Stimulated activated CD4-positive, alpha-beta T cell treated with anti-CD3 and anti-CD28 coated beads, Interleukin-1b, Interleukin-23, amount 100 ng/mL, for 24 hours (primary cell): ENCODE results near the gene RSU1.

Experiments
- DNase-seq, 4 experiments: peaks; one replicate each; pipeline ENCODE4 v3.0.0-alpha.2; 2020; ENCODE audit warnings: low read depth in 4 of 4, low spot score in 1 of 4

The RSU1 gene

DNA sequence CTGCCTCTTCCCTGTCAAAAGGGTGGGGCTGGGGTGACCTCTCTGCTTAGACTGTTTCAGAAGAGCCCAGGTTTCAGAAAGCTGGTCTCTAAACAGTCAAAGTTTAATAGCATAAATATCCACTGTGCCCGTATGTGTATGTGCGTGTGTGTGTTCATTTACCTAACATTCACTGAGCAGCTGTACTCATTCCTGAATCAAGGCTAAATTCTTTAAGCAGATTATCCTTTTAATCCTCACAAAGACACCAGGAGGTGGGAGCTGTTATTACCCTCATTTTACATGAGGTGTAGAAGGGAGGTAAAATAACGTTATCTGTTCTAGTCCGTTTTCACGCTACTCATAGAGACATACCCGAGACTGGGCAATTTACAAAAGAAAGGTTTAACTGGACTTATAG lies 72.2 kb downstream of the RSU1 start:
- DNase-seq = no peak

DNA sequence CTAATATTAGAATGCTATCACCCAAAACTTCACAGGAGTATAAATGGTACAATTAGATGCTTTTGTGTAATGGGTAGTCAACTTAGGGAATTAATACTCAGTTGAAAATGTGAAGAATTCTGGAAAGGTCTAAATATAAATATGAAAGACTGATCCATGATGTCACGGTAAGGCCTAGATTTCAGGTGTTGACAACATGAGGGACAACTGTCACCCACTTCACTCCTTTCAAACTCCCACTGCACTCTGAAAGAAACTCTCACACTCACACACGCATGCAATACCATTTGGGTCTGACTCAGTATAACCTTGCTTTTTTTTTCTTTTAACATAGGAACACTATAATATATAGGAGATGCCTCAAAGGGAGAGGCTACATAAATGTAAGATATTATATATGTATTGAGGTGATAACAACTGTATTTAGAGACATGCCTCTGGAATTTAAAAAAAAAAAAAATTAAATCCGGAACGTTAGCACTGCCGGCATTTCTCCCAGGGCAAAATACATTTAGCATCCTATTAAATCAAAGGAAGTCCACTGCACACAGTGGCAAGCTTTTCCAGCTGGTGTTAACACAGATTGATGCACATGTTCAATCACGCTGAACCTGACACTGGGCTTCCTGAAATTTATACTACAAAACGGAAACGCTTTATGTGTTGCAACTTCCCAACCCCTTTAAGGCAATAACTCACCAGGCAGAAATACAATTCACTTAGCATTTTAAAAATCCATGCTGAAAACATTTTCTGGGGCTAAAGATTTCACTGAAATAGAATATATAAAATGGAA lies 74.9 kb downstream of the RSU1 start:
- DNase-seq = no peak

DNA sequence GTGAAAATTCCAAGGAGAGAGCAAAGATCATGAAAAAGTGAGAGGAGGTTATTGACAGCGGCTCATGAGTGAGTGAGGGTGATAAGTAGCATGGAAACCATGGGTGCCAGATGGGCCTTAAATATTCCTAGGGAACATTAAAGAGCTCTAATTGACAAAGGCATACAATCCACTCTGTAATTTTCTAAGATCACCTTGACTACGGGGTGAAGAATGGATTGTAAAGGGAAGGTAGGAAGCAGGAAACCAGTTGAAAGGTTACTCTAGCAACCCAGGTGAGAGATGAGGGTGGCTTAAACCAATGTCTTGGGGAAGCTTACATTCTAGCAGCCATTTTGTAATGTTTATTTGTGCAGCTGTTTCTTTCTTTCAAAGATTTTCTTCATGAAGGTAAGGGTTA lies 75.7 kb downstream of the RSU1 start:
- DNase-seq = no peak

DNA sequence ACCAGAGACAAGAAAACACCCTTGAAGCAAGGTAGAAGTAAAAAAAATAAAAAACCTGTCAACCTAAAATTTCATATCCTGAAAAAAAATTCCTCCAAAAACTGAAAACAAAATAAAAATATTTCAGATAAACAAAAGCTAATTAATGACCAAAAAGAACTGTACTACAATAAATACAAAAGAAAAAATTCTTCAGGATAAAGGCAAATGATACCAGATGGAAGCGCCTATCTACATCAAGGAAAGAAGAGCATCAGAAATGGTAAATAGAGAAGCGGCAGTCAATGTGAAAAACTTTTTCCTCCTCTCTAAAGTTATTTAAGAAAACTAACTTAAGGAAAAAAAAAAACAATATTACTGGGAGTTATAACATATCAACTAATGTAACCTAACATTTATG lies 79.8 kb downstream of the RSU1 start:
- no peak for DNase-seq

DNA sequence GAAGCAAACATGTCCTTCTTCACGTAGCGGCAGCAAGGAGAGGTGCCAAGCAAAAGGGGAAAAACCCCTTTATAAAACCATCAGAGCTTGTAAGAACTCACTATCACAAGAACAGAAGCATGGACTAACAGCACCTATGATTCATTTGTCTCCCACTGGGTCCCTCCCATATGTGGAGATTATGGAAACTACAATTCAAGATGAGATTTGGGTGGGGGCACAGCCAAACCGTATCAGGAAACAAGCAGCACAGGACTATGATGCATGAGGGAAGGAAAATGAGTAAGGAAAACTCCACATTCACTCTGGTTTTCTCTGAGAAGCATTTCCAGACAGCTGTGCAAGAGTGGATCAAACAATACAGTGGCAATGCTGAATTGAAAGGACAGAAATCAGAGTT lies 81.6 kb downstream of the RSU1 start:
- DNase-seq = no peak

DNA sequence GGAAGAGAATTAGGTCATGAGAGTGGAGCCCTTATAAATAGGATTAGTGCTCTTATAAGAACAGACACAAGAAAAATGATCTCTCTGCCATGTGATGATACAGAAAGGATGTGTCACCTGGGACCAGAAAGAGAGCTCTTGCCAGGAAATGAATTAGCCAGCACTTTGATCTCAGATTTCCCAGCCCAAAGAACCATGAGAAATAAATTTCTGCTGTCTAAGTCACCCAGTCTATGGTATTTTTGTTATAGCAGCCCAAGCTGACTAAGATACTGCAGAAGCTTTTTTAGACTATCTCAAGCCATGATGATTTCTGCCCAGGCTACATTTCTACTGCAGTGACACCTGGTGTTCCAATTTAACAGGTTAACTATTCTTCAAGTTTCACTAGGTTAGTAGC lies 84.8 kb downstream of the RSU1 start:
- no peak for DNase-seq

DNA sequence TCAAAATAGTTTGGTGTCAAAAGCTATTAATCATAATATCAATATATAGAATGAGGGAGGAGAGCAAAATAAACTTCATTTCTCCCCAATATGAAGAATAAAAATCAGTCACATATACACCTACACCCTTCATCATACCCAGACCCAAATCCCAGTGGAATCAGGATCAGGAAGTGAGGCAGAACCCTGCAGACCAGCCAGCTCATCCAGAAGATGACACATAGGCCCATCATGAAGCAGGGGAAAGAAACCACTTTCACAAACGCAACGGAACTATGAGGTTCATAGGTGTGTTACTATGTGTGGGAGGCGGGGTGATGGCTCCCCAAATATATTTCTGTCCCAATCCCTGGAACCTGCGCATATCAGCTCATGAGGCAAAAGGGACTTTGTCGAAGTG lies 89.0 kb downstream of the RSU1 start:
- no peak for DNase-seq

DNA sequence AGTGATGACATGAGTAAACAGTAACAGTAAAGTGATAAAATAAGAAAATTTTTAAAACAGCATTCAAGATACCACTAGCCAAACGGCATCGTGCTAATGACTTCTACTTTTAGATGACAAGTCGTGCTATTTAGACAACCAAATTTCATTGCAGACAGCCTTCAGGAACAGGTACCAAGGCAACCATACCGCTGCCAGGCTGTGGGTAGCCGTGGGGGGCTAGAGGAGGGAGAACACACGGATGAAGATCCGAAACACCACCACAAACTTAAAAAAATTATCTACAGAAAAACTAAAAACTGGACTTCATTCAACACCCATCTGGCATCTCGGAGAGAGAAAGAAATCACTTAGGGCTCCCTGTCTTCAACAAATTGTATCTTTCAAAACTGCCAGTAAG lies 89.6 kb downstream of the RSU1 start:
- no peak for DNase-seq

DNA sequence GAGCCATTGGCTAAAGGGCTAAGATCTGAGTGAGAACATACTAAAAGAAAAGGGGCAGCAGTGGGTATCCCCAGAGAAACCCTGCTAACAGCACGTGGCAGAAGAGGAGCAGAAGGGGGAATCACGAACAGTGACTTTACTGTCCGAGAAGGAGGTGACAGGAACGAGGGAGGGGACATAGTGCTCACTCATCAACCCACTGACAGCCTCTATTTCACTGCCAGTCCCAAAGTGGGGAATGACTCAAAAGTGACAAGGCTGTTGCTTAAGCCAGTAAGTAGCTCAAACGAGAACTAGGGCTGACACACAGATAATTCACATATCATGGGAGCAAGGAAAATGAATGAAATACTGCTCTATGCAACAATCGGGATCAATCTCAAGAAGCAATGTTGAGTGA lies 92.7 kb downstream of the RSU1 start:
- DNase-seq = no peak

DNA sequence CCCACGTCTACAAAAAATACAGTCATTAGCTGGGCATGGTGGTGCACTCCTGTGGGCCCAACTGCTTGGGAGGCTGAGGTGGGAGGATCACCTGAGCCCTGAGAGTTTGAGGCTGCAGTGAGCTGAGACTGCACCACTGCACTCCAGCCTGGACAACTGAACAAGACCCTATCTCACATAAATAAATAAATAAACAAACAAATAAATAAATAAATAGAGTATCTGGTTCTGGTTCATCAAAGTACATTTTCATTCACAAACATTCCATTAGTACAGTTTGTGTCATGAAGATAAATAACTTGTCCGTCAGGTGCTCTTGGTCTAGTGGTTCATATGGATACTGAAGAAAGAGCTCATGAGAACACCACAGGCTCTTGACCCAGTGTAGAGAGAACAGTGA lies 96.4 kb downstream of the RSU1 start:
- no peak for DNase-seq

DNA sequence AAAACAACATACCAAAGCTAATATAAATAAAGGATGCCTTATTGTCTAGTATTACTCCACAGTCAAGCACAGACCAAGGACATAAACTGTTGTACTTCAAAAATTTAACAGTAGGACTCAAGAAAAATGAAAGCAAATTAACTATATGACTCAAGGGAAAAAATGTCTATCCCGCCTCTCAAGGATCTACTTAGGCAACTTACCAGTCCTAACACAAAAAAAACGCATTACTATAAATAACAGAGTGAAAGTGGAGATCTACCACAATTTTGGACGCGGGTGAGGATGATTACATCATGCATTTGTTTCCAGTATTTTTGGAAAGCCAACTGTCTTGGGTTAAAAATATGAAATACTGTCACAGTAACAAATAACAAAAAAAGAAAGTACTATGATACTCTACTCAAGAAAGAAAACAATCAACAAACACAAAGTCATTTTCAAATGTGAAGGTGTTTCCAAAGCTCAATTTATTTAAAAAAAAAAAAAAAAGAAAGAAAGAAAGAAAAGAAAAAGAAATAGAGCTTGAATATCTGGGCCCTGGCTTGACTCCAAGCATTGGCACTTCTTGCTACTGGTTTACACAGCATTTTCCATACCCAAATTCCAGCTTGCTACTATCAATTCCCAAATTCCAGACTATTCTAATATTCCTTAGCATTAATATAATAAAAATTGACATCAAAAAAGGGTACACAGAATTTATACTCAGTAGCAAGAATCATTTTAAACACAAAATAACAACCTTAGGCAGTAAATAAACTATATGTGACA lies 99.4 kb downstream of the RSU1 start:
- DNase-seq = no peak

DNA sequence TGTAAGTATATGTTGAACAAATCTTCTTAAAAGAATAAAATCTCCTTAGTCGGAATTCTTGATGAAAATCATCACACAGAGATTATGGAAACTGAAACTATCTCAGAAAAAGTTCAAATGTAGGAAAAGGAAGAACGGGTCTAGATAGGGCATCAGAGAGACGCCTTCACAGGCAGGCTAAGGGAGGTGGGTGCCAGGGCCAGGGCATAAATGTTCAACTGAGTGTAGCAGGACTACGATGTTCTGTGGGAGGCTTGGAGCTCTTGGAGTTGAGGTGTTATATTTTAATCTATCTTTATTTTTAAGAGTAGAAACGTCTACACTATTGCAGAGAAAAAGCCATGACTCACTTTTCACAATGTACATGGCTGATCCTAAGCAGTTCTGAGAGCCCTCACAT lies 101.2 kb downstream of the RSU1 start:
- no peak for DNase-seq

DNA sequence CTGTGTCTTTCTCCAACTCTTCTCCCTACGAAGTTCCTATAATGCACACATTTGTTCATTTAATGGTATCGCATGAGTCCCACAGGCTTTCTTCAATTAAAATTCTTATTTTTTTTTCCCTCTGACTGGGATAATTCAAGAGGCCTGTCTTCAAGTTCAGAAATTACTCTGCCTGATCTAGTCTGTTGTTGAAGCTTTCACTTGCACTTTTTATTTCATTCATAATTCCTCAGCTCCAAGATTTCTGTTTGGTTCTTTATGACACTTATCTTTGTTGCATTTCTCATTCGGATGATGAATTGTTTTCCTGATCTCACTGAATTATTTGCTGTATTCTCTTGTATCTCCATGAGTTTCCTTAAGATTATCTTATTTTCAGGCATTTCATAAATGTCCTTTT lies 103.9 kb downstream of the RSU1 start:
- no peak for DNase-seq

DNA sequence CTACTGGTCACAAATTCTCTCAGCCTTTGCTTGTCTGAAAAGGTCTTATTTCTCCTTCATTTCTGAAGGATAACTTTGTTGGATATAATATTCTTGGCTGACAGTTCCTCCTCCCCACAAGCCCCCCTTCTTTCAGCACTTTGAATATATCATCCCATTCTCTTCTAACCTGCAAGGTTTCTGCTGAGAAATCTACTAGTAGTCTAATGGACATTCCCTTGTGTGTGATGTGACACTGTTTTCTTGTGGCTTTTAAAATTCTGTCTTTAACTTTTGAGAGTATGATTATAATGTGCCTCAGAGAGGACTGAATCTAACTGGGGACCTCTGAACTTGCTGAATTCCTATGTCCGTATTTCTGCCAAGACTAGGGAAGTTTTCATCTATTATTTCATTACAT lies 104.3 kb downstream of the RSU1 start:
- DNase-seq = no peak

DNA sequence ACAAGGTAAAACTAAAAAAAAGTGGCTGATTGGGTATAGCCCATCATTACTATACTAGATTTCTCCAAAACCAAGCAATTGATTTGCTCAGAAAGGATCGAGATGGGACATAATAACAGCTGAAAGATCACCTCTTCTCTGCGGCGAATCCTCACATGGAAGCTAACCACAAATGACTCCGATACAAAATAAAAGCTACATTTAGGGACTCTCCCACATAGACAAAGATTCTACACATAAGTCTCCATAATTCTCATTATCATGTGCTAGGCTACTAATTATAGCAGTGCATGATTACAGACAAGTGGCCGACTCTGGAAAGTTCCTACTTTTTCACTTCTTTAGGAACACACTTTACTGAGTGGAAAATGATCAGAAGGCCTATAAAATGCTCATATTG lies 116.9 kb downstream of the RSU1 start:
- DNase-seq = no peak

DNA sequence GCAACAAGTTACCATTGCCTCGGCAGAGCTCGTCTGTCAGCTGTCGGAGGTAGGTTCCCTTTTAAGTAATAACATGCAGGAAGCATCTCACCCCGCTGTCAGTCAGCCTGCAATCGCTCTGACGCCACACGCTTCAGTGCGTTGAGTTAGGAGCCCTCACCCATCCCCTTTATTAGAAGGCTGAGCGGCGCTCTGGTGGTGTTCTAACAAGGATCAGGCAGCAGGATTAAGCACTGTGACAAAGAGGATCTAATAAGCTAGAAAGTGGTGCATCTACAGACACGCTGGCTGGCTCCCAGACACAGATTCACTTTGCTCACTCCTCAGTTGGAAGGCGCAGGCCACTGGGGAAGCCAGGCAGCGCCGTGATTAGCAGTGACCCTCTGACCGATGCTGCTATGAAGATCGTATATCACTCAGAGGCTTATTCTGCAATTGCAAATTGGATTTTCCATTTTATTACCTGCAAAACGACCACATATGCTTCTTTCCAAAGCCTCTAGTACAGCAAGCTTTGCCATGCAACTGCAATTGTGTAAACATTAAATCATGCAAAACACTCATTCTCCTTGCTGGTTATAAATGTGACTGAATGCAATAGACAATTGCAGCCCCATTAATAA lies 117.7 kb downstream of the RSU1 start:
- DNase-seq = no peak

DNA sequence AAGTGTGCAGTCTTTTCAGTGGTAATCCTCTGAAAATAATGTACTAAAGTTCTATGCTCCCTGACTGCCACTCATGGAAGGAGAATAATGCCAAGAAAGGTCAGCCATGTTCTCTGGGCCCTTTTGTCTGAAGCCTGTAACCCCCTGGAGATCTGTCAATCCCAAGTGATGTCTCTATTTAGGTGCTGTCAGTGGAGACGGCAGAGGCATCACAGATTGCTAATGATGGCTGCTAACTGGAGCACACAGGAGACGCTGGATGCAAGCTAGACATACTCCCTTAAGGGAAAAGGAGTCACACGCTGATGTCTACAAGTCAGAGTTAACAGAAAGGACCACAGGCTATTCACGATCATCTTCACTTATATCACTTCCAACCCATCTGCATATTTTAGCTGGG lies 118.8 kb downstream of the RSU1 start:
- DNase-seq = no peak

DNA sequence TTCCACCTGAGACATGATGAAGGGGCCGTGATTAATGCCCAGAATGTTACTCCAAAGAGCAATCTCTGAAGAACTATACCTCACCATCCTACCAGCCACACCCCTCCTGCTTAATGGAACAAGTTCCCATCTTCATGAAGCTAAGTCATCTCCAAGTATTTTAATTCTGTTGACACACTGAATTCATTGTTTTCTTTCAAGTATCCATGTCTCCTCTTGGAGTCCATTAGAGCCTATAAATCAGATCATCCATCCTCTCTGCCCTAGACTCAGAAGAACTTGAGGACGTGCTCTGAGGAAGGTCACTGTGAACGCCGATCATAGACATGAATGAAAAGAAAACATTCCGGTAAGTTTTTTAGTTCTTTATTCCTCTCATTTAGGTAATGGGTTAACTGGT lies 126.8 kb downstream of the RSU1 start:
- no peak for DNase-seq

DNA sequence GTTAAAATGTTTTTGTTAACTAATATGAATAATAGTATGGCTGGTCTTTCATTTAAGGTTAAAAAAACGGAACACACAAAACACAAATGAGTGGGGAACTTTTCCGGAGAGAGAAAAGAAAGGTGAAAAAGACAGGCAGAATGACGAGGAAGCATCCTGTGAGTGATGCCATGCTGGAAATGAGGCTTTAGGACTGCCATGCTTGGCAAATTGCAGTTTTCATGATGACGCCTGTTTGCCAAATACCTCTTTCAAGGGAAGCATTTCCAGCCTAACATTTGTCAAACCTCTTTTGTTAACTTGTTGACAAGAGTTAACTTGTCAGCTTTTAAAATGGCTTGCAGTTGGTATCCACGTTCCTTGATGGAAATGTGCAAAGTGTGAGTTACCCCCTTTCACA lies 127.5 kb downstream of the RSU1 start:
- DNase-seq = no peak

DNA sequence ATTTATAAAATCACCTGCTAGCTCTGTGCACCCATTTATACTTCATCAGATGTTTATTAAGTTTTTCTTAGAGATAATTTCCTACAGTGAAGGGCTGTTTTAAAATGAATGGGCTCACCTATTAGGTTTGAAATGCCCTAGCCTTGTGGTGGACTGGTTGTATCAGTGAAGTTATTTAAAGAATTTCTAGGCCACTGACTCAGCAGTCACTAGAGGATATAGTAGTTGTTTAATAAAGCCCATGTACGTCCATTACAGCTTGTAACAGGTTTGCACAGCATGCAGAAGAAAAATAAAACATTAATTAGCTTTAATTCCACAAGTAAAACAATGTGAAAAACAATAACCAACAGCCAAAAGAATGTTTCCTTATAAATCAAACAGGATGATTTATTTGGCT lies 128.0 kb downstream of the RSU1 start:
- DNase-seq = no peak

DNA sequence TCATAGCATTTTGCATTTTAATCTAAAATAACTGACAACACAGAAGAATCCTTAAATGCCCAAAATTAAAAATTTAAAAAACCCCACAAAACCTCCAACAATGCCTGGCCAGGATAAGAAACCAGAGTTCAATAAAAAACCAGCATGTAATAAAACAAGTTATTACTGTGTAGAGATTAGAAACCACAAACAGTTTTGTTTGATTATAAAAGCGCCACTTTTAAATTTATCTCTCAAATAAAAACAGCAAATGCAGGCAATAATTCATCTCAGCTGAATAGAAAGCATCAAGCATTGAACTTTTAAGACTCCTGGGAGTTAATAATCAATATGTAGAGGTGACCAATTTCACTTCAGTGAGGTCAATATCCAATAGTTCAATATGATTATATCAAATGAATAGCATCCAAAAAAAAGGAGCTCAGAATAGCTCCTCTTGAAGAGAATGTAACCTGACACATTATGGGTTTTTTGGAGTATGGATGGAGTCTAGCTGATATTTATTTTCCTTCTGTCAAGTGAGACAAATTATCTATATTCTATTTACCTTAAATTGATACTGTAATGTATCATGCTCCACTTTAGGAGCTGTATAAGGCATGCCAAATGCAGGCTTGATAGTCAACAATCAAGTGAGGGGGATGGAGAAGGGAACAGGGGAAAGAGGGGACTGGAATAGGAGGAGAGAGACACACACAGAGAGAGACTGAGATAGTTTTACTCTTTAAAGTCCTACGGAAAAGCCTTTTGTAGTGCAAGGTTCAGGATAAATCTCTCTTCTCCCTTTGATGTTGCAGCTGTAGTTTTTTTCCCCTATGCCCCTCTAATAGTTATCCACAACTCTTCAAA lies 130.9 kb downstream of the RSU1 start:
- DNase-seq = no peak
